HEK293 (cell line): ENCODE data around the gene SLC47A2.

Experiments used
- YY1 ChIP-seq: fragments of 450-650 bp; formaldehyde crosslinking; IDR thresholded peaks from 2 replicates; pipeline ENCODE4 v1.5.1; 2018; ENCODE audit warnings: missing biosample characterization, missing genetic modification characterization
- ZBTB48 ChIP-seq: fragments of 450-650 bp; formaldehyde crosslinking; IDR thresholded peaks from 2 replicates; pipeline ENCODE4 v1.5.1; 2016; ENCODE audit warnings: missing biosample characterization, missing genetic modification characterization
- ZNF16 ChIP-seq: fragments of 450-650 bp; formaldehyde crosslinking; IDR thresholded peaks from 2 replicates; pipeline ENCODE4 v1.5.1; 2016; ENCODE audit warnings: low read depth, missing biosample characterization, missing genetic modification characterization
- ZNF580 ChIP-seq: fragments of 450-650 bp; formaldehyde crosslinking; IDR thresholded peaks from 2 replicates; pipeline ENCODE4 v1.5.1; 2016; ENCODE audit warnings: missing biosample characterization, missing genetic modification characterization
- TF ChIP-seq, protein P1 (sequence below): fragments of 450-650 bp; formaldehyde crosslinking; IDR thresholded peaks from 2 replicates; pipeline ENCODE4 v1.5.1; 2017; ENCODE audit warnings: missing biosample characterization, missing genetic modification characterization

DNA sequence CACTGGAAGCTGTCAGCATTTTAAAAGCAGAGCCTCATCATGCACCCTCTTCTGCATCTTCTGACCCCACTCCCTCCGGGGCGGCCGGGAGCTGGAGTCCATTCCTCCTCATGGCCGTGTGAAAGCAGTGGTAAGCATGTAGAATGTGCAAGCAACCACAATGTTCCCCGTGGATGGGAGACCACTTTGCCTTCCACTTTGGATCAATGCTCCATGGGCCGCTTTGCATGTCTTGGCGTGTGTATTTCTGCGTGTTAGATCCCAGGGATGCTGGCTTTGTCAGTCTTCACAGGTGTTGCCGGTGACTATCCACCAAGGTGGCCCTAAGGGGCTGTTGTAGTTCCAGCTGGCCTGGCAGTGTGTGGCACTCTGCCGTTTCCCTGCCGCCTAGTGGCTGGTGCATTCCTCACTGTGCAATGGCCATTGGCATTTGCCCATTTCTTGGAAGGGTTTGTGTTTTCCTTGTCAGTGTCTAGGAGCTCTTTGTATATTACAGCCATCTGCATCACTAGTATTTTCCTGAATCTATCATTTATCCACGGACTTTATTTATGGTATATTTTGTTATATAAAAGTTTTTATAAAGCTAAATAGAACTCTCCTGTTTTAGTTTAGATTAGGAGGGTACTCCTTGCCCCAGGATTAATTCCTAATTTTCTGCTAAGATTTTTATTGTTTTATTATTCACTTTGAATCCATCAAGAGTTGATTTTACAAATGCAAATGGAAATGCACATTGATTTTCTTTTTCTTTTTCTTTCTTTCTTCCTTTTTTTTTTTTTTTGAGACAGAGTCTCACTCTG, 37.5 kb upstream of the SLC47A2 start:
- TF ChIP-seq ZNF580 (tag by site-specific recombination) (no peak), ZBTB48 (tag by site-specific recombination) (no peak), YY1 (tag by site-specific recombination) (no peak), ZNF16 (tag by site-specific recombination) (no peak)
- TF ChIP-seq, protein P1, sequence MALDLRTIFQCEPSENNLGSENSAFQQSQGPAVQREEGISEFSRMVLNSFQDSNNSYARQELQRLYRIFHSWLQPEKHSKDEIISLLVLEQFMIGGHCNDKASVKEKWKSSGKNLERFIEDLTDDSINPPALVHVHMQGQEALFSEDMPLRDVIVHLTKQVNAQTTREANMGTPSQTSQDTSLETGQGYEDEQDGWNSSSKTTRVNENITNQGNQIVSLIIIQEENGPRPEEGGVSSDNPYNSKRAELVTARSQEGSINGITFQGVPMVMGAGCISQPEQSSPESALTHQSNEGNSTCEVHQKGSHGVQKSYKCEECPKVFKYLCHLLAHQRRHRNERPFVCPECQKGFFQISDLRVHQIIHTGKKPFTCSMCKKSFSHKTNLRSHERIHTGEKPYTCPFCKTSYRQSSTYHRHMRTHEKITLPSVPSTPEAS: no peak
